ENCODE data around the gene SLC66A1.

The SLC66A1 gene

GRCh38 chr1:19344831-19345230 is 32.7 kb downstream of the SLC66A1 start:
- no peak for DNase-seq

- DNase-seq, result no peak
Observed at GRCh38 chr1:19345391-19345790, 33.3 kb downstream of the SLC66A1 start.

- no peak for DNase-seq
Observed at GRCh38 chr1:19346026-19346425, 33.9 kb downstream of the SLC66A1 start.

- no peak for DNase-seq
Observed at GRCh38 chr1:19347533-19348172, 35.5 kb downstream of the SLC66A1 start.

- no peak for DNase-seq
Observed at GRCh38 chr1:19348441-19349198, 36.5 kb downstream of the SLC66A1 start.

- DNase-seq, result no peak
Observed at GRCh38 chr1:19349999-19350398, 37.9 kb downstream of the SLC66A1 start.

- DNase-seq, result no peak
Observed at GRCh38 chr1:19350566-19350965, 38.4 kb downstream of the SLC66A1 start.

GRCh38 chr1:19351873-19352272 is 39.7 kb downstream of the SLC66A1 start:
- DNase-seq, result no peak

GRCh38 chr1:19352839-19353238 is 40.7 kb downstream of the SLC66A1 start:
- DNase-seq, result no peak

GRCh38 chr1:19353596-19353995 is 41.5 kb downstream of the SLC66A1 start:
- DNase-seq, result no peak

GRCh38 chr1:19354531-19354981 is 42.4 kb downstream of the SLC66A1 start:
- no peak for DNase-seq

- no peak for DNase-seq
Observed at GRCh38 chr1:19356266-19356665, 44.1 kb downstream of the SLC66A1 start.

GRCh38 chr1:19357299-19357986 is 45.3 kb downstream of the SLC66A1 start:
- no peak for DNase-seq

- DNase-seq, result no peak
Observed at GRCh38 chr1:19358710-19359109, 46.6 kb downstream of the SLC66A1 start.

- no peak for DNase-seq
Observed at GRCh38 chr1:19359357-19359756, 47.2 kb downstream of the SLC66A1 start.

GRCh38 chr1:19360016-19360415 is 47.9 kb downstream of the SLC66A1 start:
- DNase-seq, result no peak

- no peak for DNase-seq
Observed at GRCh38 chr1:19360432-19360831, 48.3 kb downstream of the SLC66A1 start.

GRCh38 chr1:19360843-19361610 is 48.9 kb downstream of the SLC66A1 start:
- no peak for DNase-seq

- DNase-seq, result no peak
Observed at GRCh38 chr1:19361611-19362147, 49.6 kb downstream of the SLC66A1 start.

- no peak for DNase-seq
Observed at GRCh38 chr1:19363536-19364152, 51.5 kb downstream of the SLC66A1 start.

GRCh38 chr1:19365721-19366120 is 53.6 kb downstream of the SLC66A1 start:
- no peak for DNase-seq

All from NCI-H1105 (cell line).